Measurements from ENCODE around the gene SLC6A8.
"Not testable (repeated sequence)": the region's sequence is repeated elsewhere in the genome, so short reads cannot be mapped to it uniquely, and the experiment has no call there.

The SLC6A8 gene

GRCh38 chrX:153672531-153673427 is 14.9 kb upstream of the SLC6A8 start:
- no peak for DNase-seq

- no peak for DNase-seq
These were observed 14.1 kb upstream of the SLC6A8 start, which contains the start of gene PNCK for GRCh38 chrX:153673428-153674218. Gene PNCK (minus strand): TSS chrX:153673813. CDS start chrX:153673076, 737 bp downstream.

DNA sequence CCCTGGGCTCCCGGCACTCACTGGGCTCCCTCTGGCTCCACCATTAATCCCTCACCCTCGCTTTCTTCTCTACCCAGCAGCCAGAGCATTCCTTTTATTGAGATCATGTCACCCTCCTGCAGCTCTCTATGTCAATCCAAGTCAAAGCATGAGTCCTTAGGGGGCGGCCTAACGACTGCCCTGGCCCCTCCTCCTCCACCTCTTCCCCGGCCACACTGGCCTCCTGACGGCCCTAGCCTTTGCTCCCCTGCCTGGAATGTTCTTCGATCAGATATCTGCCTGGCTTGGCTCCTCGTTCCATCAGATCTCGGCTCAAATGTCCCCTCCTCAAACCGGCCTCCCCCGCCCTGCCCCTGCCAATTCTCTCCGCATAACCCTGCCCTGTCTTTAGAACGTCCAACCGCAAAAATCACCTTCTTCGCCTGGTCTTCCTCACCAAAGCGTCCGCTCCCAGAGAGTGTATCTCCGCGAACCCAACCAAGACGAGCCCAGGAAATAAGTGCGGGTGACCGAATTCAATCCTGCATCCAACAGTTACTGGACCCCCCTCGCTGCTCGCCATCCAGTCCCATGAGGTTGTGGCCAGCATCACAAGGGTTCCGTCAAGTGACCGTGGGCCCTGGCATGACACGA is 13.4 kb upstream of the SLC6A8 start:
- no peak for DNase-seq

DNA sequence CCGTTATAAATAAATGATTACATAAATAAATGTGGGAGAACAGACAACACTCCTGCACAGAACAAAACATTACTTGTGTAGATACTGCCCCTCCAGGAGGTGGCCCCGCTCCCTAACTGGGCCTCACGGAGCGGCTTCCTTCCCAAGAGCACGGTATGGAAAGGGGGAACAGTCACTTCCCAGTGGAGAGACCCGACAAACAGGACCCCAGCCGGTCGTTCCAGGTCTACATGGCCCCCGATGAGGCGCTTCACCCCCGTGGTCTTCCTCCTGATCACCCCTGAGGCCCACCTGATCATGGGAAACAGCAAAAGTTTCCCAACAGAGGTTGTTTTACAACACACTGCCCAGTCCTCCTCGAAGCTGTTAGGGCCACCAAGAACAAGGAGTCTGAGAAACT is 6.6 kb upstream of the SLC6A8 start:
- DNase-seq: no peak

GRCh38 chrX:153683486-153683885 is 4.2 kb upstream of the SLC6A8 start:
- DNase-seq: not testable (repeated sequence)

GRCh38 chrX:153684467-153685155 is 3.1 kb upstream of the SLC6A8 start:
- DNase-seq: no peak

DNA sequence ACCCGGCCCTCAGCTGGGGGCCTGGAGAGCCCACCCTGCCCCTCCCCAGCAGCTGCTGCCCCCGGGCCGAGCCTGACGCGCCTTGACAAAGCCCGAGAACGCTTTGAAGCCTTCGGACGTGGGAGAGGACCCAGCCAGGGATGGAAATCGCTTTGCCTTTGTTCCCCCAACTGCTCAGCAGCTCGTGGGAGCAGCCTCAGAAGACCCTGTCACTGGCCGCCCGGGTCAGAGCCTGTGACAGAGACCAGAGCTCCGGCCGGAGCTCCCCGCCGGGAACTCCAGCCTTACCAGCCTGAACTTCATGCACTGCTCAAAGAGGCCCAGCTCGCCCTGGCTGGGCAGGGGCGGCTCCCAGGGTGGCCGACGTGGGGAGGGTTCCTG is 2.6 kb upstream of the SLC6A8 start:
- DNase-seq: no peak

GRCh38 chrX:153685751-153686696 is 1.7 kb upstream of the SLC6A8 start:
- DNase-seq: no peak

- DNase-seq: no peak
These were observed 1.0 kb upstream of the SLC6A8 start for GRCh38 chrX:153686711-153687110.

DNA sequence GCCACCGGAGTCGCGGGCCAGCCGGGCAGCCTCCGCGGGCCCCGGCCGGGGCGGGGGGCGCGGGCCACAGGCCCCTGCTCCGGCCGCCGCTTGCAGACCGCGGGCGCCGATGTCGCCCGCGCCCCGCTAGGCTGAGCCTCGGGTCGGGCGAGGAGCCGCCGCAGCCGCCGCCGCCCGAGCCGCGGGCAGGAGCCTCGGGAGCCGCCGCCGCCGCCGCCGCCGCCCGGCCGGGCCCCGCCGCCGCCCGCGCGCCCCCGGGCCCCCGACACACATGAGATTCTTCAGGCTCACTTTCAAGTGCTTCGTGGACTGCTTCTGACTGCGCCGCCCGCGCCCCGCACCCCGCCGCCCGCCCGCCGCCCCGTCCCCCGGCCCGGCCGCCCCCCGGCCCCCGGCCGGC is 345 bp downstream of the SLC6A8 start:
- DNase-seq: no peak

DNA sequence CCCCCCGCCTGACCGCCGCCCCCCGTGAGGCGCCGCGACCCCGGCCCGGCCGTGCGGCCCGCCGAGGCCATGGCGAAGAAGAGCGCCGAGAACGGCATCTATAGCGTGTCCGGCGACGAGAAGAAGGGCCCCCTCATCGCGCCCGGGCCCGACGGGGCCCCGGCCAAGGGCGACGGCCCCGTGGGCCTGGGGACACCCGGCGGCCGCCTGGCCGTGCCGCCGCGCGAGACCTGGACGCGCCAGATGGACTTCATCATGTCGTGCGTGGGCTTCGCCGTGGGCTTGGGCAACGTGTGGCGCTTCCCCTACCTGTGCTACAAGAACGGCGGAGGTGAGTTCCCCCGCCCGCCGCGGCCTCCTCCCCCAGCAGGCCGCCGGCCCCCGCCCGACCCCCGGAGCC is 780 bp downstream of the SLC6A8 start:
- DNase-seq: no peak

DNA sequence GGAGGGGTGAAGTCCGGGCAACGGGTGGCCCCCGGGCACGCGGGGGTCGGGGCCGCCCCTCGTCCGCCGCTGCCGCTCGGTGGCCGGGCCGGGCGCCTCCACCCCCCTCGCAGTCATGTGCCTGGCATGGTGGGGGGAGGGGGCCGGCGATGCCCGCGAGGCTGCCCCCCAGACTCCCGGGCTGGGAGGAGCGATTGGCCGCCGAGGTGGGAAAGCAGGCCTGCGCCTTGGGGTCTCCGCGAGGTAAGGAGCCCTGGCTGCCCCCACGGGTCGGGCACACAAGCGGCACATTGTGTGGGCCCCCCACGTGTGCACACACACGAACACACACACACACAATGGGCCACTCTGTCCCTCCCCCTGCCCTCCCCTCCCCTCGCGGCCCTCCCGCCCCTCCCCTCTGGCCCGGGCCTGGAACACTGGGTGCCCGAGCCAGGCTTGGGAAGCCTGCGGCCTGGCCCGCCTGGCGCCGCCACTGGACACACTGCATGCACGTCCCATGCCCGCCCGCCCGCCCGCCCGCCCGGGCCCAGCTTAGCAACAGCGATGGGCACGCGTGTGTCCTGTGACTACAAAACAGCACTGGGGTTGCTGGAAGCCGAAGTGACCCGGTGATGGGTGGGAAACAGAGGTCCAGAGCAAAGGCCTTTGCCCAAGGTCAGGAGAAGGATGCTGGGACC is 1.3 kb downstream of the SLC6A8 start:
- DNase-seq: no peak

DNA sequence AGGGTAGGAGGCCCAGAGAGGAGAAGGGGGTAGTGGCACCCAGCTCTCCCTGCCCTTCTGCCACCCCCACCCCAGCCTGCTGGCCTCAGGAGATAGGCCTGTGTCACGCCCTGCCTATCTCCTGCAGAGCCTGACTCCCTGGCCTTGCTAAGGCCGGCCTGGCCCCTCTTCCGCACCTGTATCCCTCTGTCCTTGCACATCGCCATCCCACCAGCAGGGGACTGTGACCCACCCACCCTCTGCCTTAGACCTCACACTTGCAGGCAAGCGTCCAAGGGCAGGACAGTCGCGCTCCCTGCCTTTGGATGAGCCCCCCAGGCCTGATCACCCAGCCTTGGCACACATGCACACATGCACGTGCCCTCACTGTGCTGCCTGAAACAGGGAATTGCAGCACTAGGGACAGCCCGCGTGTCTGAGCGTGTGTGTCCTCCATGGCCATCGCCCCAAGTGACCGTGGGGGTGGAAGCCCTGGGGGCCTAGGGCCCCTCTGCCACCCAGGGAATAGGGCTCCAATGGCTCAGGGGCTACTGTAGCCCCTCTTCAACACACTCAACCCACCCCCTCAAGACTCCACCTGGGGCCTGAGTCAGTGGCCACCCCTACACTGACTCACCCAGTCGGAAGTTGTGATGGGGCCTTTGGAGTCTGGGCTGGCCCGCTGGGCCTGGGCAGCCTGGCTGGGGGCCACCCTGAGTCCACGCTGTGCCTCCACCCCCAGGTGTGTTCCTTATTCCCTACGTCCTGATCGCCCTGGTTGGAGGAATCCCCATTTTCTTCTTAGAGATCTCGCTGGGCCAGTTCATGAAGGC is 2.1 kb downstream of the SLC6A8 start:
- DNase-seq: no peak

DNA sequence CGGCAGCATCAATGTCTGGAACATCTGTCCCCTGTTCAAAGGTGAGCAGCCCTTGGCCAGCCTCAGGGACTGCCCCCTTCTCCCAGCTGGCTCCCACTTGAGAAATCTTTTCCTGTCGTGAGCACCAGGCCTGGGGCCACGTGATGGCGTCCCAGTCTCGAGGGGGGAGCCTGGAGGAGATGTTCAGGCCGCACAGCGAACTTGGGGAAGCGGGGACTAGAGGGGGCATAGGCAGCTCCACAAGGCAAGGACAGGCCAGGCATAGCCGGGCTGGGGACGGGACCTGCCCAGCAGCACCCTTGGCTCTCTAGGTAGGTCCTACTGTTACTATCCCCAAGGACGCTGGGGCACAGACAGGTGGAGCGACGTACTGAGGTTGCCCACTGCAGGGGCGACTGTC is 2.7 kb downstream of the SLC6A8 start:
- no peak for DNase-seq

- DNase-seq: not testable (repeated sequence)
These were observed 3.5 kb downstream of the SLC6A8 start for GRCh38 chrX:153691032-153691827.

DNA sequence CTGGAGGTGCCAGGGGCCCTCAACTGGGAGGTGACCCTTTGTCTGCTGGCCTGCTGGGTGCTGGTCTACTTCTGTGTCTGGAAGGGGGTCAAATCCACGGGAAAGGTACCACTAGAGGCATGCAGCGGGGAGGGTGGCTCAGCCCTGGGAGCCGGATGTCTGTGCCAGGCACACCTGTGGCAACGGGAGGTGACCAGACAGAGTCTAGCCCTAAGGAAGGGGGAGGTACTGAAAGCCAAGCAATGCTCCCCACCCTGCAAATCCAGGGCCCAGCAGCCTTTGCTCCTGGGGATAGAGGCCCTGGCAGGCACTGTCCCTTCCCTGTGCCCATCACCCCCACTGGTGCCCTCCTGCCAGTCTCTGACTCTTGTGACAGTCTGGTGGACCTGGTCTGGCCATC is 4.3 kb downstream of the SLC6A8 start:
- no peak for DNase-seq

DNA sequence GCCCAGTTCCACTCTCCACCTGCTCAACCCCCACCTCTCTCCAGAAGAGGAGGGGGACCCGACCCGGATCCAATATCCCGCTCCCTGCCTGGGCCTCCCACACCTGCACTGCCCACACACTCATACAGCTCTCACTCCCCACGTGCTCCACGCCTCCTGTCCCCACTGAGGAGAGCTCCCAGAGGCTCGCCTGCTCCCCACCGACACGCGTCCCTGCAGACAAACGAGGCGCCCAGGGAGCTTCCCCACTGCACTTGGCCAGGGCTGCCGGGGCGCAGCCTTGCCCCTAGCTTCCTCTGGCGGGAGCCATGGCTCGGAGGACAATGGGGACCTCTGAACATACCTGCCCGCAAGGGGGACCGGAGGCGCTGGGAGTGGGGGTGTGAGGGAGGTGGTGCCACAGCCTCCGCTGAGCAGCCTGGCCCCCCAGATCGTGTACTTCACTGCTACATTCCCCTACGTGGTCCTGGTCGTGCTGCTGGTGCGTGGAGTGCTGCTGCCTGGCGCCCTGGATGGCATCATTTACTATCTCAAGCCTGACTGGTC is 5.0 kb downstream of the SLC6A8 start:
- peak; percentile 15 for DNase-seq

DNA sequence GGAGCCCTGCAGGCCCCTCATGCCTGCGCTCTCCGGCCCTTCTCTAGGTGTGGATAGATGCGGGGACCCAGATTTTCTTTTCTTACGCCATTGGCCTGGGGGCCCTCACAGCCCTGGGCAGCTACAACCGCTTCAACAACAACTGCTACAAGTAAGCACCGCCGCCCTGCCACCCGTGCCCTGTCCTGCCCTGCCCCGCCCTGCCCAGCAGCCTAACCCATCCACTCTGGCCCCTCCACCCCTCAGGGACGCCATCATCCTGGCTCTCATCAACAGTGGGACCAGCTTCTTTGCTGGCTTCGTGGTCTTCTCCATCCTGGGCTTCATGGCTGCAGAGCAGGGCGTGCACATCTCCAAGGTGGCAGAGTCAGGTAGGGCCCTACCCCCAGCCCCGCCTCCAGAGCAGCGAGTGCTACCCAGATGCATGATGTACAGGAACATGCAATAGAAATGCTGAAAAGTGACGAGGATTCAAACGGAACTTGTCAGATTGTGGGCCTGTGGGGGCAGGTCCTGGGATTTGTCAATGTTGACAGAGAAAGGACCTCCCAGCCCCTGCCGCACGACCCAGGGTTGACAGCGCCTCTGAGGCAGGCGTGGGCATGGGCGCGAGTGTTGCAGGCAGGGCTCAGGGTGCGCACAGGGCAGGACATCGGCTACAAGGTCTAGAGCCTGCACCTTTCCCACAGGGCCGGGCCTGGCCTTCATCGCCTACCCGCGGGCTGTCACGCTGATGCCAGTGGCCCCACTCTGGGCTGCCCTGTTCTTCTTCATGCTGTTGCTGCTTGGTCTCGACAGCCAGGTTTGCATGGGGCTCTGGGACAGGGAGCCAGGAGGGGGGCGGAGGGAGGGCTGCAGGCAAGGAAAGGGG is 5.7 kb downstream of the SLC6A8 start:
- no peak for DNase-seq

Data from NCI-H1105 treated with DMSO at 0.1 percent for 48 hours (cell line).